ENCODE results near the gene ZNF410. TPM values are rescaled to one million over a fixed set of nuclear protein-coding genes. Genes with fewer than 3 reads are reported as not detected.

ZNF410 gene
- total and polyA plus RNA-seq, 2 donors (not counting 3 experiments of a cell fraction or from before 2014, with no cell fraction given): 21.8 to 45.0 TPM

- intact Hi-C loops (cut with micrococcal nuclease) (no loop called here), dilution Hi-C loops (cut with MboI; ENCODE audit: extremely low pct_ligation_motif_present, low sequenced_read_pairs) (no loop called here)
- H3K9me3 ChIP-seq (replicated peaks; ENCODE audit: control insufficient read depth, insufficient read depth, low read length): no peaks in the 10 kb centered on the region
- H3K36me3 ChIP-seq (ENCODE audit: control insufficient read depth in 2 of 2, extremely low read depth in 1 of 2, insufficient read depth in 2 of 2, low read length in 2 of 2): no peaks in the 10 kb centered on the region
- ChIA-PET POLR2A (interaction anchor here (0.7 kb wide), 1 partner anchor 69 kb away, joined by 4 read pairs; no protein-coding TSS in a partner anchor), CTCF (no interaction called here)
- no peak overlapping the region for H3K27ac ChIP-seq (ENCODE audit: insufficient read depth, low read depth, low read length)
- no TSS peak for BruUV-seq (replicated peaks)
- H3K27me3 ChIP-seq (ENCODE audit: control insufficient read depth in 2 of 2, insufficient read depth in 2 of 2, low read length in 2 of 2): no peaks in the 10 kb centered on the region
- H3K9me1 ChIP-seq (replicated peaks; ENCODE audit: control insufficient read depth, extremely low read depth, insufficient read depth, low read length): no peaks in the 10 kb centered on the region
- no peak for FAIRE-seq
- no peaks in the 10 kb centered on the region for H3K4me1 ChIP-seq (ENCODE audit: control insufficient read depth, extremely low read depth, insufficient read depth, low read length)
- H4K20me1 ChIP-seq (replicated peaks; ENCODE audit: control insufficient read depth, extremely low read depth, insufficient read depth, low read length): no peaks in the 10 kb centered on the region
- no peak overlapping the region for H2AFZ ChIP-seq (ENCODE audit: low read depth, low read length)
- H3K4me3 ChIP-seq (replicated peaks in 1 of 3; ENCODE audit: insufficient read depth in 1 of 3, low read depth in 1 of 3, low read length in 3 of 3): no peak overlapping the region
- no peak for DNase-seq (ENCODE audit: low read depth, low spot score)
- H3K79me2 ChIP-seq (ENCODE audit: control insufficient read depth, insufficient read depth, low read length): no peaks in the 10 kb centered on the region
- H3K9ac ChIP-seq (replicated peaks; ENCODE audit: extremely low read depth, insufficient read depth, low read length): no peak overlapping the region
- TF ChIP-seq GATA2 (IDR thresholded peaks at IDR 0.05; ENCODE audit: insufficient read depth, insufficient read length, low read depth, low read length) (no peak), JUN (IDR thresholded peaks at IDR 0.05; ENCODE audit: borderline replicate concordance, insufficient read depth, insufficient read length, low read depth) (no peak), MAX (IDR thresholded peaks at IDR 0.05; ENCODE audit: insufficient read depth, insufficient read length) (no peak), CTCF (IDR thresholded peaks at IDR 0.05; ENCODE audit: extremely low read depth in 1 of 2, insufficient read depth in 1 of 2, low read depth in 1 of 2, low read length in 2 of 2) (no peak), POLR2A (IDR thresholded peaks at IDR 0.05; ENCODE audit: low read depth, low read length) (no peak), MYC (IDR thresholded peaks at IDR 0.05; ENCODE audit: low read depth, low read length) (no peak), EZH2 (IDR thresholded peaks at IDR 0.05; ENCODE audit: borderline replicate concordance, low read depth, low read length, severe bottlenecking) (no peak), POLR2AphosphoS5 (IDR thresholded peaks at IDR 0.05; ENCODE audit: insufficient read depth, low read depth, low read length) (no peak), FOS (IDR thresholded peaks at IDR 0.05; ENCODE audit: borderline replicate concordance, insufficient read depth, low read length) (no peak)
- H3K4me2 ChIP-seq (ENCODE audit: insufficient read depth, low read length): no peak overlapping the region
Observed at GRCh38 chr14:73976125-73976524, 89.5 kb downstream of the ZNF410 start.

Data from endothelial cell of umbilical vein (primary cell).